HCT116 (cell line): ENCODE data around the gene SEC22A.

Experiments used
- EZH2 ChIP-seq: fragments of 200-600 bp; sonication (generic); IDR thresholded peaks from 2 replicates; pipeline ENCODE4 v1.6.1; 2017; ENCODE audit warnings: antibody characterized with exemption, mixed run types
- EZH2phosphoT487 ChIP-seq: fragments of 200-600 bp; IDR thresholded peaks from 2 replicates; pipeline ENCODE4 v1.6.1; 2018; ENCODE audit warnings: antibody characterized with exemption, borderline replicate concordance
- POLR2A ChIP-seq: IDR thresholded peaks from 2 replicates; pipeline ENCODE4 v1.7.0; 2011; ENCODE audit warnings: borderline replicate concordance; ENCODE audit not compliant: insufficient read depth, insufficient read length; ENCODE audit errors: extremely low read depth
- POLR2AphosphoS5 ChIP-seq: IDR thresholded peaks from 2 replicates; pipeline ENCODE4 v1.6.1; 2011; ENCODE audit warnings: mild to moderate bottlenecking, low read depth, low read length, moderate library complexity
- SRF ChIP-seq: IDR thresholded peaks from 2 replicates; pipeline ENCODE4 v1.6.1; 2012; ENCODE audit warnings: low read depth
- TCF7L2 ChIP-seq: IDR thresholded peaks from 2 replicates; pipeline ENCODE4 v1.7.0; 2011; ENCODE audit warnings: borderline replicate concordance, inconsistent platforms; ENCODE audit not compliant: insufficient read depth, insufficient read length; ENCODE audit errors: extremely low read depth
- YY1 ChIP-seq: IDR thresholded peaks from 2 replicates; pipeline ENCODE4 v1.6.1; 2011; ENCODE audit warnings: low read length, low read depth, moderate library complexity, mild to moderate bottlenecking; ENCODE audit not compliant: insufficient replicate concordance; ENCODE audit errors: extremely low read depth
- ZNF274 ChIP-seq: fragments of 200-500 bp; sonication (Bioruptor generic); IDR thresholded peaks from 2 replicates; pipeline ENCODE4 v1.6.1; 2014; ENCODE audit warnings: mild to moderate bottlenecking, low read depth, low read length, inconsistent platforms
- TF ChIP-seq, protein P1 (sequence below), 3 experiments: fragments of 200-600 bp in 1 of 3; sonication (generic) in 1 of 3; IDR thresholded peaks in 2 of 3; conservative IDR thresholded peaks in 1 of 3; 2 replicates each; pipeline ENCODE4 v1.5.1; 2012 to 2017; ENCODE audit warnings: low read depth in 2 of 3, low read length in 2 of 3, antibody characterized with exemption in 1 of 3, borderline replicate concordance in 1 of 3, control low read depth in 1 of 3, mild to moderate bottlenecking in 1 of 3, mixed read lengths in 1 of 3, mixed run types in 1 of 3, moderate library complexity in 1 of 3; ENCODE audit not compliant: insufficient read depth in 1 of 3
- TF ChIP-seq, protein P2 (sequence below): IDR thresholded peaks from 2 replicates; pipeline ENCODE4 v1.6.1; 2012; ENCODE audit warnings: low read depth
- TF ChIP-seq, protein P3 (sequence below): IDR thresholded peaks from 2 replicates; pipeline ENCODE4 v1.6.1; 2011; ENCODE audit warnings: mild to moderate bottlenecking, low read length, moderate library complexity; ENCODE audit not compliant: insufficient replicate concordance; ENCODE audit errors: extremely low read depth
- TF ChIP-seq, protein P4 (sequence below): IDR thresholded peaks from 2 replicates; pipeline ENCODE4 v1.6.1; 2012

DNA sequence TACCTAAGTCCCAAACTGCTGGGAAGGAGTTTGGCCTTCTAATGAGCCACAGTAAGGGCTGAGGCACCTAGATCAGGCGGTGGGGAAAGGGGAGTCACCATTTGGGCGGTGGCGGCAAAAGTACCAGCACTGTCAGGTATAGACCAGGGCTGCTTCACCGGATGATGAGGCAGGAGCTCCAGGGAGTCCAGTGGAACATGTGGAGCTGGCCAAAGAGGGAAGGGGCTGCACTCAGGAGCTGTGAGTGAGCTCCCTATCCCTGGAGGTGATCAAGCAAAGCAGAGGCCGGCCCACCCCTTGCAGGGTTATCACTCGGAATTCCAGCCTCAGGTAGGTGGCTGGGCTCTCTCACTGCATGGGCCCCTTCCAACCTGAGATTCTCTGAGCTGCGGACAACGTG, 108.4 kb downstream of the SEC22A start:
- TF ChIP-seq POLR2AphosphoS5 (no peak), EZH2 (no peak), TCF7L2 (no peak), POLR2A (no peak), ZNF274 (no peak), YY1 (no peak), SRF (no peak), EZH2phosphoT487 (no peak)
- TF ChIP-seq, protein P1, sequence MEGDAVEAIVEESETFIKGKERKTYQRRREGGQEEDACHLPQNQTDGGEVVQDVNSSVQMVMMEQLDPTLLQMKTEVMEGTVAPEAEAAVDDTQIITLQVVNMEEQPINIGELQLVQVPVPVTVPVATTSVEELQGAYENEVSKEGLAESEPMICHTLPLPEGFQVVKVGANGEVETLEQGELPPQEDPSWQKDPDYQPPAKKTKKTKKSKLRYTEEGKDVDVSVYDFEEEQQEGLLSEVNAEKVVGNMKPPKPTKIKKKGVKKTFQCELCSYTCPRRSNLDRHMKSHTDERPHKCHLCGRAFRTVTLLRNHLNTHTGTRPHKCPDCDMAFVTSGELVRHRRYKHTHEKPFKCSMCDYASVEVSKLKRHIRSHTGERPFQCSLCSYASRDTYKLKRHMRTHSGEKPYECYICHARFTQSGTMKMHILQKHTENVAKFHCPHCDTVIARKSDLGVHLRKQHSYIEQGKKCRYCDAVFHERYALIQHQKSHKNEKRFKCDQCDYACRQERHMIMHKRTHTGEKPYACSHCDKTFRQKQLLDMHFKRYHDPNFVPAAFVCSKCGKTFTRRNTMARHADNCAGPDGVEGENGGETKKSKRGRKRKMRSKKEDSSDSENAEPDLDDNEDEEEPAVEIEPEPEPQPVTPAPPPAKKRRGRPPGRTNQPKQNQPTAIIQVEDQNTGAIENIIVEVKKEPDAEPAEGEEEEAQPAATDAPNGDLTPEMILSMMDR (IDR thresholded peaks at IDR 0.05 in 2 of 3, conservative IDR thresholded peaks at IDR 0.05 in 1 of 3; ENCODE audit: borderline replicate concordance in 1 of 3, insufficient read depth in 1 of 3, low read depth in 2 of 3, low read length in 2 of 3) = no peak
- TF ChIP-seq, protein P2, sequence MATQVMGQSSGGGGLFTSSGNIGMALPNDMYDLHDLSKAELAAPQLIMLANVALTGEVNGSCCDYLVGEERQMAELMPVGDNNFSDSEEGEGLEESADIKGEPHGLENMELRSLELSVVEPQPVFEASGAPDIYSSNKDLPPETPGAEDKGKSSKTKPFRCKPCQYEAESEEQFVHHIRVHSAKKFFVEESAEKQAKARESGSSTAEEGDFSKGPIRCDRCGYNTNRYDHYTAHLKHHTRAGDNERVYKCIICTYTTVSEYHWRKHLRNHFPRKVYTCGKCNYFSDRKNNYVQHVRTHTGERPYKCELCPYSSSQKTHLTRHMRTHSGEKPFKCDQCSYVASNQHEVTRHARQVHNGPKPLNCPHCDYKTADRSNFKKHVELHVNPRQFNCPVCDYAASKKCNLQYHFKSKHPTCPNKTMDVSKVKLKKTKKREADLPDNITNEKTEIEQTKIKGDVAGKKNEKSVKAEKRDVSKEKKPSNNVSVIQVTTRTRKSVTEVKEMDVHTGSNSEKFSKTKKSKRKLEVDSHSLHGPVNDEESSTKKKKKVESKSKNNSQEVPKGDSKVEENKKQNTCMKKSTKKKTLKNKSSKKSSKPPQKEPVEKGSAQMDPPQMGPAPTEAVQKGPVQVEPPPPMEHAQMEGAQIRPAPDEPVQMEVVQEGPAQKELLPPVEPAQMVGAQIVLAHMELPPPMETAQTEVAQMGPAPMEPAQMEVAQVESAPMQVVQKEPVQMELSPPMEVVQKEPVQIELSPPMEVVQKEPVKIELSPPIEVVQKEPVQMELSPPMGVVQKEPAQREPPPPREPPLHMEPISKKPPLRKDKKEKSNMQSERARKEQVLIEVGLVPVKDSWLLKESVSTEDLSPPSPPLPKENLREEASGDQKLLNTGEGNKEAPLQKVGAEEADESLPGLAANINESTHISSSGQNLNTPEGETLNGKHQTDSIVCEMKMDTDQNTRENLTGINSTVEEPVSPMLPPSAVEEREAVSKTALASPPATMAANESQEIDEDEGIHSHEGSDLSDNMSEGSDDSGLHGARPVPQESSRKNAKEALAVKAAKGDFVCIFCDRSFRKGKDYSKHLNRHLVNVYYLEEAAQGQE = no peak
- TF ChIP-seq, protein P3, sequence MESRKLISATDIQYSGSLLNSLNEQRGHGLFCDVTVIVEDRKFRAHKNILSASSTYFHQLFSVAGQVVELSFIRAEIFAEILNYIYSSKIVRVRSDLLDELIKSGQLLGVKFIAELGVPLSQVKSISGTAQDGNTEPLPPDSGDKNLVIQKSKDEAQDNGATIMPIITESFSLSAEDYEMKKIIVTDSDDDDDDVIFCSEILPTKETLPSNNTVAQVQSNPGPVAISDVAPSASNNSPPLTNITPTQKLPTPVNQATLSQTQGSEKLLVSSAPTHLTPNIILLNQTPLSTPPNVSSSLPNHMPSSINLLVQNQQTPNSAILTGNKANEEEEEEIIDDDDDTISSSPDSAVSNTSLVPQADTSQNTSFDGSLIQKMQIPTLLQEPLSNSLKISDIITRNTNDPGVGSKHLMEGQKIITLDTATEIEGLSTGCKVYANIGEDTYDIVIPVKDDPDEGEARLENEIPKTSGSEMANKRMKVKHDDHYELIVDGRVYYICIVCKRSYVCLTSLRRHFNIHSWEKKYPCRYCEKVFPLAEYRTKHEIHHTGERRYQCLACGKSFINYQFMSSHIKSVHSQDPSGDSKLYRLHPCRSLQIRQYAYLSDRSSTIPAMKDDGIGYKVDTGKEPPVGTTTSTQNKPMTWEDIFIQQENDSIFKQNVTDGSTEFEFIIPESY = no peak
- TF ChIP-seq, protein P4, sequence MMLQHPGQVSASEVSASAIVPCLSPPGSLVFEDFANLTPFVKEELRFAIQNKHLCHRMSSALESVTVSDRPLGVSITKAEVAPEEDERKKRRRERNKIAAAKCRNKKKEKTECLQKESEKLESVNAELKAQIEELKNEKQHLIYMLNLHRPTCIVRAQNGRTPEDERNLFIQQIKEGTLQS = no peak
